ENCODE results near the gene CMC2. TPM values are rescaled to one million over a fixed set of nuclear protein-coding genes. Genes with fewer than 3 reads are reported as not detected.

The CMC2 gene
- polyA plus RNA-seq, 1 donor (not counting 4 experiments of a cell fraction or from before 2014, with no cell fraction given): 91.8 TPM

GRCh38 chr16:80966617-80967016 is 40.1 kb downstream of the CMC2 start:
- Histone ChIP-seq H3K27ac (ENCODE audit: control insufficient read depth, insufficient read depth, low read length) (no peak overlapping the region), H3K36me3 (ENCODE audit: control insufficient read depth in 2 of 2, extremely low read depth in 1 of 2, insufficient read depth in 2 of 2, low read length in 2 of 2) (no peaks in the 10 kb centered on the region), H3K79me2 (ENCODE audit: control insufficient read depth, insufficient read depth, low read length) (no peaks in the 10 kb centered on the region), H3K9me1 (ENCODE audit: control insufficient read depth, extremely low read depth, insufficient read depth, low read length) (no peaks in the 10 kb centered on the region), H3K4me3 (ENCODE audit: control insufficient read depth in 2 of 3, extremely low read depth in 1 of 3, insufficient read depth in 2 of 3, low read depth in 1 of 3, low read length in 3 of 3) (no peak overlapping the region), H4K20me1 (ENCODE audit: control insufficient read depth, extremely low read depth, insufficient read depth, low read length) (no peaks in the 10 kb centered on the region), H3K9ac (ENCODE audit: control insufficient read depth, extremely low read depth, insufficient read depth, low read length) (no peak overlapping the region), H2AFZ (ENCODE audit: control insufficient read depth, low read length) (no peak overlapping the region), H3K27me3 (ENCODE audit: control insufficient read depth, extremely low read depth, insufficient read depth, low read length) (no peaks in the 10 kb centered on the region), H3K4me2 (ENCODE audit: control insufficient read depth, extremely low read depth, insufficient read depth, low read depth, low read length) (no peak overlapping the region), H3K4me1 (ENCODE audit: control insufficient read depth, extremely low read depth, insufficient read depth, low read length) (no peaks in the 10 kb centered on the region), H3K9me3 (ENCODE audit: control insufficient read depth, low read depth, low read length) (no peaks in the 10 kb centered on the region)
- DNase-seq (ENCODE audit: low read depth, low spot score) (no peak), FAIRE-seq (no peak)
- TF ChIP-seq EZH2 (IDR thresholded peaks at IDR 0.05; ENCODE audit: low read length) (no peak), CTCF (optimal IDR thresholded peaks at IDR 0.05 in 1 of 3, IDR thresholded peaks at IDR 0.05 in 1 of 3, conservative IDR thresholded peaks at IDR 0.05 in 1 of 3; ENCODE audit: extremely low read depth in 1 of 3, insufficient read depth in 2 of 3, low read length in 3 of 3) (no peak)
- dilution Hi-C loops (cut with MboI; ENCODE audit: extremely low pct_ligation_motif_present, low sequenced_read_pairs): no loop called here

GRCh38 chr16:80964351-80964750 is 42.3 kb downstream of the CMC2 start:
- dilution Hi-C loops (cut with MboI; ENCODE audit: extremely low pct_ligation_motif_present, low sequenced_read_pairs): no loop called here
- H3K4me2 ChIP-seq (ENCODE audit: control insufficient read depth, extremely low read depth, insufficient read depth, low read depth, low read length): no peak overlapping the region
- no peaks in the 10 kb centered on the region for H4K20me1 ChIP-seq (ENCODE audit: control insufficient read depth, extremely low read depth, insufficient read depth, low read length)
- H3K9me3 ChIP-seq (ENCODE audit: control insufficient read depth, low read depth, low read length): no peaks in the 10 kb centered on the region
- TF ChIP-seq EZH2 (IDR thresholded peaks at IDR 0.05; ENCODE audit: low read length) (no peak), CTCF (optimal IDR thresholded peaks at IDR 0.05 in 1 of 3, IDR thresholded peaks at IDR 0.05 in 1 of 3, conservative IDR thresholded peaks at IDR 0.05 in 1 of 3; ENCODE audit: extremely low read depth in 1 of 3, insufficient read depth in 2 of 3, low read length in 3 of 3) (no peak)
- DNase-seq (ENCODE audit: low read depth, low spot score) (no peak), FAIRE-seq (no peak)
- no peak overlapping the region for H2AFZ ChIP-seq (ENCODE audit: control insufficient read depth, low read length)
- H3K4me3 ChIP-seq (ENCODE audit: control insufficient read depth in 2 of 3, extremely low read depth in 1 of 3, insufficient read depth in 2 of 3, low read depth in 1 of 3, low read length in 3 of 3): no peak overlapping the region
- no peaks in the 10 kb centered on the region for H3K27me3 ChIP-seq (ENCODE audit: control insufficient read depth, extremely low read depth, insufficient read depth, low read length)
- H3K4me1 ChIP-seq (ENCODE audit: control insufficient read depth, extremely low read depth, insufficient read depth, low read length): no peaks in the 10 kb centered on the region
- no peaks in the 10 kb centered on the region for H3K9me1 ChIP-seq (ENCODE audit: control insufficient read depth, extremely low read depth, insufficient read depth, low read length)
- no peak overlapping the region for H3K27ac ChIP-seq (ENCODE audit: control insufficient read depth, insufficient read depth, low read length)
- H3K9ac ChIP-seq (ENCODE audit: control insufficient read depth, extremely low read depth, insufficient read depth, low read length): no peak overlapping the region
- H3K79me2 ChIP-seq (ENCODE audit: control insufficient read depth, insufficient read depth, low read length): no peaks in the 10 kb centered on the region
- H3K36me3 ChIP-seq (ENCODE audit: control insufficient read depth in 2 of 2, extremely low read depth in 1 of 2, insufficient read depth in 2 of 2, low read length in 2 of 2): no peaks in the 10 kb centered on the region
